Activated T-cell treated with anti-CD3 and anti-CD28 coated beads for 24 hours (primary cell): ENCODE measurements around the gene INTS3.

Experiments used
- DNase-seq: peaks from one replicate; pipeline ENCODE4 v3.0.0-alpha.2; 2020; ENCODE audit warnings: low read depth

Gene INTS3, protein sequence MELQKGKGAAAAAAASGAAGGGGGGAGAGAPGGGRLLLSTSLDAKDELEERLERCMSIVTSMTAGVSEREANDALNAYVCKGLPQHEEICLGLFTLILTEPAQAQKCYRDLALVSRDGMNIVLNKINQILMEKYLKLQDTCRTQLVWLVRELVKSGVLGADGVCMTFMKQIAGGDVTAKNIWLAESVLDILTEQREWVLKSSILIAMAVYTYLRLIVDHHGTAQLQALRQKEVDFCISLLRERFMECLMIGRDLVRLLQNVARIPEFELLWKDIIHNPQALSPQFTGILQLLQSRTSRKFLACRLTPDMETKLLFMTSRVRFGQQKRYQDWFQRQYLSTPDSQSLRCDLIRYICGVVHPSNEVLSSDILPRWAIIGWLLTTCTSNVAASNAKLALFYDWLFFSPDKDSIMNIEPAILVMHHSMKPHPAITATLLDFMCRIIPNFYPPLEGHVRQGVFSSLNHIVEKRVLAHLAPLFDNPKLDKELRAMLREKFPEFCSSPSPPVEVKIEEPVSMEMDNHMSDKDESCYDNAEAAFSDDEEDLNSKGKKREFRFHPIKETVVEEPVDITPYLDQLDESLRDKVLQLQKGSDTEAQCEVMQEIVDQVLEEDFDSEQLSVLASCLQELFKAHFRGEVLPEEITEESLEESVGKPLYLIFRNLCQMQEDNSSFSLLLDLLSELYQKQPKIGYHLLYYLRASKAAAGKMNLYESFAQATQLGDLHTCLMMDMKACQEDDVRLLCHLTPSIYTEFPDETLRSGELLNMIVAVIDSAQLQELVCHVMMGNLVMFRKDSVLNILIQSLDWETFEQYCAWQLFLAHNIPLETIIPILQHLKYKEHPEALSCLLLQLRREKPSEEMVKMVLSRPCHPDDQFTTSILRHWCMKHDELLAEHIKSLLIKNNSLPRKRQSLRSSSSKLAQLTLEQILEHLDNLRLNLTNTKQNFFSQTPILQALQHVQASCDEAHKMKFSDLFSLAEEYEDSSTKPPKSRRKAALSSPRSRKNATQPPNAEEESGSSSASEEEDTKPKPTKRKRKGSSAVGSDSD

DNA sequence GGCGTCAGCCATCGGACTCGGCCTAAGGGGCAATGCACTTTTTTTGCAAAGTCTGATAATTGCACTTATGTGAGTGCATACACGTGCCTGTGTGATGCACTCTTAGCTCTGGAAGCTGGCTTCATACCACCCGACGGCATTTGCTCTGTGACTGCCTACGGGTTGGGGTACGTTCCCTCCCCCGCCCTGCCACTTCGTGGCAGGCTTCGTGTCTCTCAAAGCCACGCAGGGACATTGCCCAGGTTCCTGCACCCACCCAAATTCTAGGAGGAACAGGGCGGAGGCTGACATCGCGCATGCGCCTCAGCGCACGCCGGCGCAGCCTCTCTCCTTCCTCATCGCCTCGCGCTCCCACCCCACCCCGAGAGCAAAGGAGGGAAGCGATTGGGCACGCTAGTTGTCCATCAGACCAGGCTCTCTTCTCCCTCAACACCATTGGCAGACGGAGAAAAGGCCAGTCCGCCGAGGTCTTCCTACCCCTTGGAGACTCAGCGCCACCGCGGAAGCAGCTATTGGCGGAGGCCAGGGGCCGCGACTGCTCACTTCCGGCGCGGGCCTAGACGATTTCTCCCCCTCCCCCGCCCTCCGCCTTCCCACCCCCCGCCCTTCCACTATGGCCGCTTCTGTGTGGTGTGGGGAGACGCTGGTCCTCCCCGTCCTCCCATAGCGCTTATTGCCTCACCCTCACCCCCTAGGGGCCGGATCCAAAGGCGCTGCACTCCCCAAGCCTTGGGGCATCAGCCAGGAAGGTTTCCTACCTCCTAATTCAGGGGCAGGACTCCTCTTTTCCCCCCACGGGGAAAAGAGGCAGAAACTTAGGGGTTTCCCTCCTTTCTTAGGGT is at the start of gene INTS3:
TSS of gene INTS3 (plus strand) at position 588 of the 842 bp plus-strand sequence. CDS start 585 bp downstream, outside the sequence.
- DNase-seq: peak; percentile 99

DNA sequence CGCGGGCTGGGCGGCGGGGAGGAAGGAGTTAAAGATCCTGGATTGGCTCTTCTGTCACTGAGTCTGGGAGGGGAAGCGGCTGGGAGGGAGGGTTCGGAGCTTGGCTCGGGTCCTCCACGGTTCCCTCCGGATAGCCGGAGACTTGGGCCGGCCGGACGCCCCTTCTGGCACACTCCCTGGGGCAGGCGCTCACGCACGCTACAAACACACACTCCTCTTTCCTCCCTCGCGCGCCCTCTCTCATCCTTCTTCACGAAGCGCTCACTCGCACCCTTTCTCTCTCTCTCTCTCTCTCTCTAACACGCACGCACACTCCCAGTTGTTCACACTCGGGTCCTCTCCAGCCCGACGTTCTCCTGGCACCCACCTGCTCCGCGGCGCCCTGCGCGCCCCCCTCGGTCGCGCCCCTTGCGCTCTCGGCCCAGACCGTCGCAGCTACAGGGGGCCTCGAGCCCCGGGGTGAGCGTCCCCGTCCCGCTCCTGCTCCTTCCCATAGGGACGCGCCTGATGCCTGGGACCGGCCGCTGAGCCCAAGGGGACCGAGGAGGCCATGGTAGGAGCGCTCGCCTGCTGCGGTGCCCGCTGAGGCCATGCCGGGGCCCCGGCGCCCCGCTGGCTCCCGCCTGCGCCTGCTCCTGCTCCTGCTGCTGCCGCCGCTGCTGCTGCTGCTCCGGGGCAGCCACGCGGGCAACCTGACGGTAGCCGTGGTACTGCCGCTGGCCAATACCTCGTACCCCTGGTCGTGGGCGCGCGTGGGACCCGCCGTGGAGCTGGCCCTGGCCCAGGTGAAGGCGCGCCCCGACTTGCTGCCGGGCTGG is 49.1 kb upstream of the INTS3 start, which contains the start of gene NPR1:
TSS of gene NPR1 (plus strand) at position 170 of the 818 bp plus-strand sequence. CDS start at position 591, 421 bp downstream.
- DNase-seq: no peak

DNA sequence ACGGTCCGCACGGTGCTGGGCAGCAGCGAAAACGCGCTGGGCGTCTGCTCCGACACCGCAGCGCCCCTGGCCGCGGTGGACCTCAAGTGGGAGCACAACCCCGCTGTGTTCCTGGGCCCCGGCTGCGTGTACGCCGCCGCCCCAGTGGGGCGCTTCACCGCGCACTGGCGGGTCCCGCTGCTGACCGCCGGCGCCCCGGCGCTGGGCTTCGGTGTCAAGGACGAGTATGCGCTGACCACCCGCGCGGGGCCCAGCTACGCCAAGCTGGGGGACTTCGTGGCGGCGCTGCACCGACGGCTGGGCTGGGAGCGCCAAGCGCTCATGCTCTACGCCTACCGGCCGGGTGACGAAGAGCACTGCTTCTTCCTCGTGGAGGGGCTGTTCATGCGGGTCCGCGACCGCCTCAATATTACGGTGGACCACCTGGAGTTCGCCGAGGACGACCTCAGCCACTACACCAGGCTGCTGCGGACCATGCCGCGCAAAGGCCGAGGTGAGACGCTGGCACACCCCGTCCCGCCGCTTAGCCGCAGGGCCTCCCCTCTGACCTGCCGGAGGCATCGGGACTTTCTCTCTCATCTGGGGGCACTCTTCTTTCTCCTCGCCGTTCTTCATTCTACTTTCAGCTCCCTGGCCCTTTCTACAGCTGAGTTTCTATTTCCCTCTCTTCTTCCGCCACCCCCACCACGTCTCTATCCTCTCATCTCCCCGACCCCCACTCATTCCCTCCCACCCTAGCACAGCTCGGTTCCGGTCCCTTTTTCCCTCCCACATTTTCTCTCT is 48.3 kb upstream of the INTS3 start:
- no peak for DNase-seq

DNA sequence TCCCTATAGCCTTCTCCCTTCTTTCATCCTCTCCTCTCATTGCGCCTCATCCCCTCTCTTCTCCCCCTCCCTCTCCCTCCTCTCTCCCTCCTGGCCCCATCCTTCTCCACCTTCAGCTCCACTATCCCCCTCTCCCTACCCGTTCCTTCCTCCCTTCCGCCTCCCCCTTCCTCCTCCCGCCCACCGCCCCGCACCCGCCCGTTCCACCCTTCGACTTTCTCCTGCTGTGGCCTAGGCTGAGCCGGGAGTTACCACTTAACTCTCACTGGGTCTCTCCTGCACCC is 47.8 kb upstream of the INTS3 start:
- DNase-seq: no peak

DNA sequence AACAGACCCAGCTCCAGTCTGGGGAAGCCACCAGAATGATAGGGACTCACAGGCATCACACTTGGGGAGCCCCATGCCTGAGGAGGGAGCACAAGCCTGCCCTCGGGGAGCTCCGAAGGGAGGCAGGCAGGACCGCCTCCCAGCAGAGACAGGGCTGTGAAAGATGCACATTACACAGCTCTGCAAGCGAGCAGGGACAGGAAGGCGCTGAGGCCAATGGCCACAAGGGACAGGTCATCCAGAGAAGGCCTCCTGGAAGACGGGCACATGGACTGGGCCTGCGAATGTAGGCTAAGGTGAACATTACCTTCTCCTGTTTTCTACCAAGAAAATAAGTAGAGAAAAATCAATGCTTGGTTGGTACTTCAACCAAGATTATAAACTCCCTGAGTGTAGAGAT is 45.1 kb upstream of the INTS3 start:
- no peak for DNase-seq

DNA sequence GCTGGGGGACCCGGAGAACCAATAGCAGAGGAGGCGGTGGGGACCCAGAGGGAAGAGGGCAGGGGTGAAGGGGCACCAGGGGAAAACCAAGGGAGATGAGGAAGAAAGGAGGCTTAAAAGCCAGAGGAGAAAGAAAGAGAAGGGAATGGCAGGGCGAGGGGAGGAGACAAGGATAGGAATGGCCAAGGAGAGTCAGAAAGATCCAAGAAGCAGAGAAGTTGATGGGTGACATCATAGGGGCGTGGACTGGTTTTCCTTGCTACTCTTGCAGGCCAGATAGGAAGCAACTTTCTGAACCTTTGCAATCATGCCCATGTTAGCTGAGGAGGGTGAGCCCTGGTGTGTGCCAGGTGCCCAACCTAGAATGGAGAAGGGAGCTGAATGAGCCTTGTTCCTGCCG is 44.0 kb upstream of the INTS3 start:
- DNase-seq: no peak

DNA sequence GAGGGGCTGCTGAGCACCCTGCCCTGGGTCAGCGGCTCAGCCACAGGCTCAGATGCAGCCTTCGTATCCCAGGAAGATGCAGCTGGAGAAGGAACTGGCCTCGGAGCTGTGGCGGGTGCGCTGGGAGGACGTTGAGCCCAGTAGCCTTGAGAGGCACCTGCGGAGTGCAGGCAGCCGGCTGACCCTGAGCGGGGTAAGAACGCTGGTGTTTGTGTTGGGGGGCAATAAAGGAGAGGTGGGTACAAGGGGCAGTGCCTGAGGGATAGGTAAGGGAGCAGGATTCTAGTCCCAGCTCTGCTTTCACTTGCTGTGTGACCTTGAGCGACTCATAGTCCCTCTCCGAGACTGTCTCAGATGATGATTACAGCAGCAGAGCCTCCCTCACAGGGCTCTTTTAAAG is 43.0 kb upstream of the INTS3 start:
- DNase-seq: no peak

DNA sequence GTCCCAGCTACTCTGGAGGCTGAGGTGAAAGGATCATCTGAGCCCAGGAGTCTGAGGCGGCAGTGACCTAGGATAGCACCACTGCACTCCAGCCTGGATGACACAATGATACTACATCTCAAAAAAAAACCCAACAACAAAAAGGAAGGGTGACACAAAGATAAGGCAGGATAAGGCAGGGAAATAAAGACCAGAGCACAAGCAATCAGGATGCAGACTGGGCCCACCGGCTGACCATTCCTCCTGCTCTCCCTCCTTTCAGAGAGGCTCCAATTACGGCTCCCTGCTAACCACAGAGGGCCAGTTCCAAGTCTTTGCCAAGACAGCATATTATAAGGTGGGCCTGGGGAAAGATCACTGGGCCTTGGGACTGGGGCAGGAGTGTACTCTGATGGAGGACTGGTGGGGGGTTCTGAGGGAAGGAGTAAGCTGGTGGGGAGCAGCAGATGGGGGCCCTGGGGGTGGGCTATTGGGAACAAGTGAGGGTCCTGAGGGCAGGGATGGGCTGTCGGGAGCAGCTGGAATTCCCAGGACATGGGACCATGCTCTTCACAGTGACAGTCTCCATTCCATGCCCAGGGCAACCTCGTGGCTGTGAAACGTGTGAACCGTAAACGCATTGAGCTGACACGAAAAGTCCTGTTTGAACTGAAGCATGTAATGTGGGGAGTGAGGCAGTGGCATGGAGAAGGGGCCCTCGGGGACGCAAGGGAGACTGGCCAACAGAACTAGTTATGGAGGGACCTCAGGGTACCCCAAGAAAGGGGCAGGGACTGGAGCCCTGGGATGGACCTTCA is 42.1 kb upstream of the INTS3 start:
- DNase-seq: no peak

DNA sequence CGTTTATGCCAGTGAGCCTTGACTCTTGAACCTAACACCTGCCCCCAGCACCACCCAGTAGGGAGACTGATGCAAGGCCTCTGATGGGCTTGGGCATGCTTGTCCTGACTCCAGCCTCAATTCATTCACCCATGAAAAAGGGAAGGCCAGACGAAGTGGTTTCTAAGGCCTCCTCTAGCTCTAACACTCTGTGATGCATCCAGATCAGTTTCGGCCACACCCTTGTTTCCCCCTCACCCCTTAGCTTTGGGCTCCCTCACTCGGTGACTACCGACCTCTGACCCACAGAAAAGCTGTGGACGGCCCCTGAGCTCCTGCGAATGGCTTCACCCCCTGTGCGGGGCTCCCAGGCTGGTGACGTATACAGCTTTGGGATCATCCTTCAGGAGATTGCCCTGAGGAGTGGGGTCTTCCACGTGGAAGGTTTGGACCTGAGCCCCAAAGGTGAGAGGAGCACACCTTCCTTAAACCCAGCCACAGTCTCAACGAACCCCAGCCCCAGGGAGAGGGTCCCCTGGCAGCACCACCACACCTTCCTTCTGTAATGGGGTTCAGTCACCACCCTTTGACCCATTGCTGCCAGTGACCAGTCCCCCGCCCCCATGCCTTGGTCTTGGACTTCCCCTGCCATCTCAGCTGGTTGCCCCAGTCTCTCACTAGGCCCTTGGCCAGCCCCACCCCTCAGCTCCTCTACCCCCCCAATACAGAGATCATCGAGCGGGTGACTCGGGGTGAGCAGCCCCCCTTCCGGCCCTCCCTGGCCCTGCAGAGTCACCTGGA is 40.3 kb upstream of the INTS3 start:
- no peak for DNase-seq

DNA sequence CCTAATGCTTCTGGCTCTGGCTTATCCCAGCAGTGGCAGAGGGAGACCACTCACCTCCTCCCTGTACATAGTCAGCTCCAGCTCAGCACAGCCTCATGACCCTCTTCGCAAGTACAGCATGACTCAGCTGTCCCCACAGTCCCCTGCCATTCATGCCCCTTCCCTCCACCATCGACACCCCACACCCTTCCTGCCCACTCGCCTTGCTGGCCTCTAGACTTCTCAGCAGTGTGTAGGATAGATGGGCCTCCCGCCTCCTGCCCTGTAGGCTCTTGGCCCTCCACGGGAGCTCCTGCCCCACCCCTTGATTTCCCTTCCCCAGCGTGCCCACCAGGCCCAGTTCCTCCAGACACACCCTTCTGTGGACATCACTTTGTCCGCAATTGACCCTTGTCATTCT is 39.6 kb upstream of the INTS3 start:
- DNase-seq: no peak

DNA sequence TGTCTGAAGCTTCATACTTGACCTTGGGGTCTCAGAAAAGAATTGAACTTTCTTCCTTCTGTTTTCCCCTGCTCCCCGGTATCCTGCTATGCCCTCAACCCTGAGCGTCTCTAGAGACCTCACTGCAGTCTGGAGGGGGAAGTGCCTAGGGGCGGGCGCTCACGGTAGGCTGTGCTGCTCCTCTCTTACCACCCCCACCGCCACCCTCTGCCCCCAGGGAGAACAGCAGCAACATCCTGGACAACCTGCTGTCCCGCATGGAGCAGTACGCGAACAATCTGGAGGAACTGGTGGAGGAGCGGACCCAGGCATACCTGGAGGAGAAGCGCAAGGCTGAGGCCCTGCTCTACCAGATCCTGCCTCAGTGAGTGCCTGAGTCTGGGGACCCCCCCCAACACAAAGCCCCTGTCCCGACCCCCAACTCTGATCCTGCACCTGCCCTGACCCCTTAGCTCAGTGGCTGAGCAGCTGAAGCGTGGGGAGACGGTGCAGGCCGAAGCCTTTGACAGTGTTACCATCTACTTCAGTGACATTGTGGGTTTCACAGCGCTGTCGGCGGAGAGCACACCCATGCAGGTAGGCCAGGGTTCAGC is 39.0 kb upstream of the INTS3 start:
- DNase-seq: no peak

DNA sequence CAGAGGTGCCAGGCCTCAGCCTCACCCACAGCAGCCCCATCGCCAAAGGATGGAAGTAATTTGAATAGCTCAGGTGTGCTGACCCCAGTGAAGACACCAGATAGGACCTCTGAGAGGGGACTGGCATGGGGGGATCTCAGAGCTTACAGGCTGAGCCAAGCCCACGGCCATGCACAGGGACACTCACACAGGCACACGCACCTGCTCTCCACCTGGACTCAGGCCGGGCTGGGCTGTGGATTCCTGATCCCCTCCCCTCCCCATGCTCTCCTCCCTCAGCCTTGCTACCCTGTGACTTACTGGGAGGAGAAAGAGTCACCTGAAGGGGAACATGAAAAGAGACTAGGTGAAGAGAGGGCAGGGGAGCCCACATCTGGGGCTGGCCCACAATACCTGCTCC is 34.4 kb upstream of the INTS3 start:
- DNase-seq: no peak

DNA sequence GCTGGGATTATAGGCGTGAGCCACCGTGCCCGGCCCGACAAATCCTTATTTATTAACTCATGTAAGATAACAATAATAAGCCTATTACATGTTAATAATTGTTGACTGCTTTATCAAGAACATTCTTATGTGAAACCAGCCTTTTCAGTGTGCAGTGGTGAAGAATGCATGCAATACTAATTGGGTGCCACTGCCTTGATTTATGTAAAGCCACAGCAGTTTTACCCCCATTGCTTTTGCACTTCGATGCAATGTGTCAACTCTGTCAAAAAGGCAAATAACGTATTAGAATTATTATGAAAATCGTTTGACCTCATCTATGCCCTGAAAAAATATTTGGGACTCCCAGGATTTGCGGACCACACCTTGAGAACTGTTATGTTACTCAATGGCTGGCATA is 31.1 kb upstream of the INTS3 start:
- DNase-seq: no peak

DNA sequence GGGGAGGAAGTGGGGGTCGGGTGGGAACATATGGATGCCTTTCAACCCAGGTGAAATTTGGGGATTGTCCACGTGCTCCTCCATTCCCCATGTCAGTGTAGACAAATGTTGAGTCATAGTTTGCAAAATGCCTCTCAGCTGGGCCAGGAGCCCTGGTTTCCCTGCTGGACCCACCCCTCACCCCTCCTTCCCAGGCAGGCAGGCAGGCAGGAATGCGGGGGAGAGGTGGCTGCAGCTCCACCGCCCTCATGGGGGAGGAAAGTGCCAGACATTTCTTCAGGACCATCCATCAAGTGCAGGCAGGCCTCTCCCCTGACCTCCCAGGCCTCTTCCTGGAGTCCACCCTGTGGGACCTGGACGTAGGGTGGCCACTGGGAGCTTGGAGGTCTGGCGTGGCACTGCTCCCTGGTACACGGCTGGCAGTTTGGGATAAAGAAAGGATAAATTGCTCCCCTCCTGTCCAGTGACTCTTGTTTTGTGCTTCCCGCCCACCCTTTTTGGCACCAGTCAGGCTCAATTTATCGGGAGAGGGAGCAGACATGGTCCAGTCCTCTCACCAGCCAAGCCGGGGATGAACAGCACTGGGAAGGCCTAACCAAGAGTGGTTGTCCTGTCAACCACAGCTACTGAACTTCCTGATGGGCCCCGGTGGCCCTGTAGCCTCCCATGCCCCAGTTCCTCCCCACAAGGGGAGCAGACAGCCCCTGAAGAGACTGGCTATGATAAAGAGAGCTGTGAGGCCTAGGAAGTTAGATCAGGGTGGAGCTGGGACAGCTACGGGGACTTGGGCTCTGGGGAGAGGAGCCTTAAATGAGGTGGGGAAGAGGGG is 30.4 kb upstream of the INTS3 start:
- DNase-seq: no peak

DNA sequence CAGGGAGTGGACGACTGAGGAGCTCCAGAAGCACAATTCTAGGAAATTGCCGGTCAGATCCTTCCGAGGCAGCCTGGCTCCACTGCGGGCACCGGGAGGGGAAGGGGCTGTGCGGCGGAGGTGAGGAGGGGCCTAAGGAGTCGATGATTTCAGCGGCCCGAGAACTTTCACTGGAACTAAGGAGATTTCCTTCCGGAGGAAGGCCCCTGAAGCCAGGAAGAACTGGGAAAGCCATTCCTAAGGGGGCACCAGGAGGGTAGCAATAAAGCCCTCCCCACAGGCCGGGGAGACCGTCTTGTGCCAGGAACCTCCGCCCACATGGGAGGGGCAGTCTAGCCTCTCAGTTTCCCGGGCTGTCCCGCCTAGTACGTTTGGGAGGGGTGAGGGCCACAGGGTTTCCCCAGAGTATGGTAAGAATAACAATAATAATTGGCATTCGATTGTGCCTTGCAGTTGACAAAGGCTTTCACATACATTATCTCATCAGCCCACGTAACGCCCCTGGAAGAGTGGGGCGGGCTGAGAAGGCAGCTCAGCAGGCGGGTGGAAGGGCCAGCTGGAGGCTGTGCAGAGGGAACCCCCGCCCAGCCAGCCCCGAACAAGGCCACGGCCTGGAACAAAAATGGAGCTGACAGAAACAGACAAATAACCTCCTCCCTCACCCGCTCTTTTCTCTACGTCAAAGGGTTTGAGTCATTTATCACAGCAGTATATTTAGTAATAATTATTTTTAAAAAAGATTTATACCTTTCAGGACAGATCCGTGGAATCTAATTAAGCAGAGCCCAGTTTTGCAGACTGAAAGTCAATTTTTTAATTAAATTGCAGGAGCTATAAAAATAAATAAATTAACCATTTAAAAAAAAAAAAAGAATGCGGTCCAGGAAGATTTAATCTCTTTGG is 29.6 kb upstream of the INTS3 start:
- DNase-seq: no peak
